ENCODE data around the gene SMC6.

GRCh38 chr2:17646838-17647701 is 106.5 kb downstream of the SMC6 start:
- TF ChIP-seq, protein P1, sequence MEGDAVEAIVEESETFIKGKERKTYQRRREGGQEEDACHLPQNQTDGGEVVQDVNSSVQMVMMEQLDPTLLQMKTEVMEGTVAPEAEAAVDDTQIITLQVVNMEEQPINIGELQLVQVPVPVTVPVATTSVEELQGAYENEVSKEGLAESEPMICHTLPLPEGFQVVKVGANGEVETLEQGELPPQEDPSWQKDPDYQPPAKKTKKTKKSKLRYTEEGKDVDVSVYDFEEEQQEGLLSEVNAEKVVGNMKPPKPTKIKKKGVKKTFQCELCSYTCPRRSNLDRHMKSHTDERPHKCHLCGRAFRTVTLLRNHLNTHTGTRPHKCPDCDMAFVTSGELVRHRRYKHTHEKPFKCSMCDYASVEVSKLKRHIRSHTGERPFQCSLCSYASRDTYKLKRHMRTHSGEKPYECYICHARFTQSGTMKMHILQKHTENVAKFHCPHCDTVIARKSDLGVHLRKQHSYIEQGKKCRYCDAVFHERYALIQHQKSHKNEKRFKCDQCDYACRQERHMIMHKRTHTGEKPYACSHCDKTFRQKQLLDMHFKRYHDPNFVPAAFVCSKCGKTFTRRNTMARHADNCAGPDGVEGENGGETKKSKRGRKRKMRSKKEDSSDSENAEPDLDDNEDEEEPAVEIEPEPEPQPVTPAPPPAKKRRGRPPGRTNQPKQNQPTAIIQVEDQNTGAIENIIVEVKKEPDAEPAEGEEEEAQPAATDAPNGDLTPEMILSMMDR (IDR thresholded peaks at IDR 0.05), result no peak
- TF ChIP-seq POLR2A (IDR thresholded peaks at IDR 0.05), result no peak
